Suprapubic skin (tissue), 4 donors: ENCODE measurements around the gene SYCE3. TPM values are rescaled to one million over a fixed set of nuclear protein-coding genes. Genes with fewer than 3 reads are reported as not detected.
A peak's percentile ranks its signal among the peaks of the same experiment; 100 is the strongest.

Source experiments
- DNase-seq, 2 donors: peaks; one replicate each; pipeline ENCODE4 v3.0.0-alpha.2; 2019; ENCODE audit warnings: low spot score in 2 of 2
- H3K27ac ChIP-seq: fragments of 200-600 bp; sonication (generic); one replicate; pipeline ENCODE4 v1.5.1; 2019
- H3K27me3 ChIP-seq: fragments of 200-600 bp; sonication (generic); one replicate; pipeline ENCODE4 v1.5.1; 2019
- H3K36me3 ChIP-seq: fragments of 200-600 bp; sonication (generic); one replicate; pipeline ENCODE4 v1.5.1; 2019
- H3K4me1 ChIP-seq: fragments of 200-600 bp; sonication (generic); one replicate; pipeline ENCODE4 v1.5.1; 2019
- H3K4me3 ChIP-seq: fragments of 200-600 bp; sonication (generic); one replicate; pipeline ENCODE4 v1.5.1; 2019; ENCODE audit warnings: mild to moderate bottlenecking
- H3K9me3 ChIP-seq: fragments of 200-600 bp; sonication (generic); one replicate; pipeline ENCODE4 v1.5.1; 2019
- CTCF ChIP-seq, 2 donors: fragments of 200-600 bp in 1 of 2; fragments of 450-650 bp in 1 of 2; sonication (generic) in 1 of 2; IDR thresholded peaks; one replicate each; pipeline ENCODE4 v1.5.1; 2016 to 2019; ENCODE audit warnings: antibody characterized with exemption in 2 of 2, mild to moderate bottlenecking in 1 of 2, moderate library complexity in 1 of 2
- EP300 ChIP-seq: sonication (generic); formaldehyde crosslinking; IDR thresholded peaks from one replicate; pipeline ENCODE4 v1.6.1; 2017; ENCODE audit warnings: antibody characterized with exemption
- POLR2A ChIP-seq, 2 donors: fragments of 450-650 bp; IDR thresholded peaks; one replicate each; pipeline ENCODE4 v1.6.1; 2017; ENCODE audit warnings: antibody characterized with exemption in 2 of 2, mild to moderate bottlenecking in 2 of 2, moderate library complexity in 2 of 2
- POLR2AphosphoS5 ChIP-seq, 3 donors: sonication (generic); formaldehyde crosslinking; IDR thresholded peaks; one replicate each; pipeline ENCODE4 v1.6.1; 2017; ENCODE audit warnings: antibody characterized with exemption in 3 of 3
- WGBS: methylation state at CpG from one replicate; pipeline ENCODE4 v1.1.5; 2018; 5-methylcytosine and 5-hydroxymethylcytosine counted together
- total RNA-seq, 4 donors: library from RNA; depleted of rRNA; stranded (reverse); fragments of >200 nt; gene quantifications; one replicate each; pipeline ENCODE4 v1.1.0, GENCODE V29; 2016

The SYCE3 gene
- total RNA-seq, 4 donors from 2014 or later, result not detected

- TF ChIP-seq POLR2AphosphoS5 (IDR thresholded peaks at IDR 0.05) (no peak), POLR2A (IDR thresholded peaks at IDR 0.05) (no peak), EP300 (no peak), CTCF (IDR thresholded peaks at IDR 0.05) (no peak)
- WGBS, result 87% methylated on average over 11 of the region's 22 CpGs
- H3K4me1 ChIP-seq, result peaks cover 35% of the 10 kb centered on the region
- peaks cover 14% of the 10 kb centered on the region for H3K36me3 ChIP-seq
- H3K9me3 ChIP-seq, result no peaks in the 10 kb centered on the region
- peak overlapping the region; percentile 81 for H3K4me3 ChIP-seq
- H3K27me3 ChIP-seq, result no peaks in the 10 kb centered on the region
- peak overlapping the region; percentile 97 for H3K27ac ChIP-seq
- peak in 1 of 2 donors; percentile 58 for DNase-seq
Measured at GRCh38 chr22:50581031-50581949, 18.6 kb upstream of the SYCE3 start.

GRCh38 chr22:50579752-50580151 lies 17.0 kb upstream of the SYCE3 start:
- H3K36me3 ChIP-seq, result peaks cover 14% of the 10 kb centered on the region
- H3K4me3 ChIP-seq, result no peak overlapping the region
- no peak overlapping the region for H3K27ac ChIP-seq
- DNase-seq, result peak in 1 of 2 donors; percentile 35
- H3K9me3 ChIP-seq, result no peaks in the 10 kb centered on the region
- TF ChIP-seq CTCF (IDR thresholded peaks at IDR 0.05) (no peak), EP300 (no peak), POLR2AphosphoS5 (IDR thresholded peaks at IDR 0.05) (no peak), POLR2A (IDR thresholded peaks at IDR 0.05) (no peak)
- no peaks in the 10 kb centered on the region for H3K27me3 ChIP-seq
- peaks cover 35% of the 10 kb centered on the region for H3K4me1 ChIP-seq
- 95% methylated on average over 4 of the region's 4 CpGs for whole genome bisulfite sequencing

GRCh38 chr22:50578776-50579310 lies 16.1 kb upstream of the SYCE3 start:
- H3K4me3 ChIP-seq, result no peak overlapping the region
- WGBS, result 65% methylated on average over 8 of the region's 8 CpGs
- no peak for TF ChIP-seq CTCF (IDR thresholded peaks at IDR 0.05)
- no peak for TF ChIP-seq EP300
- no peak for TF ChIP-seq POLR2AphosphoS5 (IDR thresholded peaks at IDR 0.05)
- TF ChIP-seq POLR2A (IDR thresholded peaks at IDR 0.05), result no peak
- peak in 1 of 2 donors; percentile 53 for DNase-seq
- peaks cover 34% of the 10 kb centered on the region for H3K4me1 ChIP-seq
- H3K9me3 ChIP-seq, result no peaks in the 10 kb centered on the region
- no peak overlapping the region for H3K27ac ChIP-seq
- no peaks in the 10 kb centered on the region for H3K27me3 ChIP-seq
- H3K36me3 ChIP-seq, result peaks cover 14% of the 10 kb centered on the region

GRCh38 chr22:50577987-50578775 lies 15.5 kb upstream of the SYCE3 start, which contains the start of gene CPT1B:
CPT1B (minus strand) TSS chr22:50578427; CDS start chr22:50577915, 512 bp downstream.
- no peaks in the 10 kb centered on the region for H3K27me3 ChIP-seq
- TF ChIP-seq EP300, result no peak
- TF ChIP-seq POLR2A (IDR thresholded peaks at IDR 0.05), result no peak
- no peak for TF ChIP-seq CTCF (IDR thresholded peaks at IDR 0.05)
- no peak for TF ChIP-seq POLR2AphosphoS5 (IDR thresholded peaks at IDR 0.05)
- no peak within 1 kb of the TSS for H3K27ac ChIP-seq
- 34% methylated on average over 10 of the region's 63 CpGs for WGBS
- no peaks in the 10 kb centered on the region for H3K9me3 ChIP-seq
- no peak within 1 kb of the TSS for H3K4me3 ChIP-seq
- H3K36me3 ChIP-seq, result peaks cover 14% of the 10 kb centered on the region
- peak in 1 of 2 donors; percentile 60 for DNase-seq
- peaks cover 27% of the 10 kb centered on the region for H3K4me1 ChIP-seq
